CD4-positive, alpha-beta T cell treated with Interleukin-17A for 4 hours (primary cell): ENCODE results near the gene IGLL5.
"Not testable (repeated sequence)": the region's sequence is repeated elsewhere in the genome, so short reads cannot be mapped to it uniquely, and the experiment has no call there.

Experiments used
- DNase-seq: peaks from one replicate; pipeline ENCODE4 v3.0.0-alpha.2; 2020; ENCODE audit warnings: mixed read lengths

Gene IGLL5

DNA sequence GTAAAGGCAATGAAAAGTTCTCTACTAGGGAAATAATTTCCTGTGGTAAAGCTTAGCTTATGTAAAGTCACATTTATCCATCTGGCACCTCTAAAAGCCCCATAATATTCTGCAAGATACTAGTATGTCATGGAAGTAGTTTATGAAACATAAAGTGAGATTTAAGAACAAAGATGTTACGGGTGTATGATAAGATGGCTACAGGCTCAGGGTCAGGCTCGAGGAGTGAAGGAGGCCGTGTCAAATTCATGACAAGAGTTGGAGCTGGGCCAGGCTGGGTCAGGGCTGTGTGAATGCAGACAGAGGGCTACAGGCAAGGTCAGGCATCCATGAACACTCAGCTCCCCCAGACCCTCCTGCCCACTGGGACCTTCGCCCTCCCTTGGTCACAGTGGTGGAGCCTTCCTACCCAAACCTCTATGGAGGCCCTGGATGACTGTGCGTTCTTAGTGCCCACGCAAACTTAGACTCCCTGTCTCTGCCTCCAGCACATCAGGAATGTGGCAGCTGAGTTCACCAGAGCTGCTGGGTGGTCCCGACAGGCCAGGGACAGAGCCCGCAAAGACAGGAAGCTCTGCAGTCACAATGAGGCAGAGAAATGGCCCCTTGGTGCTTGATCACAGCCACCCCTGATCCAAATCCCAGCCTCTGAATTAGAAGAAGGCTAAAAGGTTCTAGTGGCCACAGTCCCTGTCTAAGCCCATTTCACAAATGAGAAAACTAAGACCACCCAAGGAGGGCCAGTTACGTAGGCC lies 14.8 kb downstream of the IGLL5 start:
- DNase-seq: no peak

DNA sequence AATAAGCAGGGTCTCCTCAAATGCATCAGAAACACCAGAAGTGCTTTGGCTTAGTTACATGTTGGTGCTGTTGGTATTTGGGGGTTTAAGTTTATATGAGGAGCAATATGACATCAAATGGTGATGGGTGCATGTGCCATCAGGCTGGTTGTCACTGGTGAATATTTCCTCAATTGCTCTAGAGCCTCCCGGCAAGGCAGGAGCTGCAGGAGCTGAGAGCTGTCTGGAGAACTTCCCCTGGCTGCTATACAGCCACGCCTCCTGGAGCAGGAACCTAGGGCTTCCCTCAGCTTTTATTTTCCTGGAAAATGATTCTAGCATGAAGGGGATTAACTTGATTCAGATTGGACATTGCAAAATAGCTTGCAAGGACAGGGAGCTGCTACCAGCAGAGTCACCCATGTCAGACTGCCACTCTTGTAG lies 15.8 kb downstream of the IGLL5 start:
- no peak for DNase-seq

DNA sequence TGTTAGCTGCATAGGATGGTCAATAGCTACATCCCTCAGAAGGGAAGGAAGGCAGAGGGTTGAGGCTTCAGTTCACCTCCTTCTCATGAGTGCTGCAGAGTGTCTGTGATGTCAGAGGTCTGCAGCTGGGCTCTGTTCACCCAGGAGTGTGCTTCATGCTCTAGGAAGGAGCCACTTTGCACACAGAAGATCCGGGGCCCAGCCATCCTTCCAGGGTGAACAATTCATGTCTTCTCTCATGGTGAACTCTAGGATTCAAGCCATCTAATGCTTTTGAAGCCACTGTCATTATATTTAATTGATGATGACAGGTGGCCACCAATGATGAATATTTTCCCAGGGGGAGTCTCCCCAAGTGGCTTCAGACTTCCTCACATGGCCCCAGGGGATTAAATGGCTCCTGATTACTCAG lies 16.2 kb downstream of the IGLL5 start:
- not testable (repeated sequence) for DNase-seq

DNA sequence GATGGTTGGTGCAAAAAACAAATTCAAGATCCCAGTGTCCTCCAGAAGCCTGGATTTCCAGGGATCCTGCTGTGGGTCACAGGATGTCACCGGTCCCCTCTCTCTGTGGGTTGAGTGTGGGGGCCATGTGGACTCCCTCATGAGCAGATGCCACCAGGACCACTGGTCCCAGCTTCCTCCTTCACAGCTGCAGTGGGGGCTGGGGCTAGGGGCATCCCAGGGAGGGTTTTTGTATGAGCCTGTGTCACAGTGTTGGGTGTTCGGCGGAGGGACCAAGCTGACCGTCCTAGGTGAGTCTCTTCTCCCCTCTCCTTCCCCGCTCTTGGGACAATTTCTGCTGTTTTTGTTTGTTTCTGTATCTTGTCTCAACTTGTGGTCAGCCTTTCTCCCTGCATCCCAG lies 17.1 kb downstream of the IGLL5 start:
- not testable (repeated sequence) for DNase-seq

DNA sequence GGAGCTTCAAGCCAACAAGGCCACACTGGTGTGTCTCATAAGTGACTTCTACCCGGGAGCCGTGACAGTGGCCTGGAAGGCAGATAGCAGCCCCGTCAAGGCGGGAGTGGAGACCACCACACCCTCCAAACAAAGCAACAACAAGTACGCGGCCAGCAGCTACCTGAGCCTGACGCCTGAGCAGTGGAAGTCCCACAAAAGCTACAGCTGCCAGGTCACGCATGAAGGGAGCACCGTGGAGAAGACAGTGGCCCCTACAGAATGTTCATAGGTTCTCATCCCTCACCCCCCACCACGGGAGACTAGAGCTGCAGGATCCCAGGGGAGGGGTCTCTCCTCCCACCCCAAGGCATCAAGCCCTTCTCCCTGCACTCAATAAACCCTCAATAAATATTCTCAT lies 18.8 kb downstream of the IGLL5 start:
- DNase-seq: not testable (repeated sequence)

DNA sequence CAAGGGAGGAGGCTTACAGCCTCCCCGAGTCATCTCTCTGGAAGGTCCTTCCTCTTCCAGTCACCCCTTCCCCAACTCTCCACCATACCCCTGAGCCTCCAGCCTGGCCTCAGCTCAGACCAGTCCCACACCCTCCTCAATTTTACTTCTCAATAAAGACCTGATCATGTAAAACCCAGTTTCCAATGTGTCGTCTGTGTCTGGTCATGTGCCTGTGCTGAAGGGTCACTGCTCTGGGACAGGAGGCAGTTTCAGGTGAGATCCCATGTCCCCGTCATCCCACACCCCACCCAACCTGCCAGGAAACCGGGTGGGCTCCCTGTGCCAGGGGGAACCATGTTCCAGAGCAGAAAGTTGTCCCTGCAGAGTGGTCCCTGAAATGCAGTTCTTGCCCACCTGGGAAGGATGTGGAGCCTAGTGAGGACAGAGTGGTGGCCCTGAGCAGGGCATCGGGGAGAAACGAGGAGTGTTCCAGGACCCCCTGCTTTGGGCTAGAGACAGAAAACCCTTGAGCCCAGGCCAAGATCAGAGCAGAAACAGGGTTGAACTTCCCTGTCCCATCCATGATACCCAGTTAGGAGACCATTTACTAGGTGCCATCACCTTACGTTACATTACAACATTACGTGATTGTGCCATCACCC lies 19.4 kb downstream of the IGLL5 start:
- no peak for DNase-seq

DNA sequence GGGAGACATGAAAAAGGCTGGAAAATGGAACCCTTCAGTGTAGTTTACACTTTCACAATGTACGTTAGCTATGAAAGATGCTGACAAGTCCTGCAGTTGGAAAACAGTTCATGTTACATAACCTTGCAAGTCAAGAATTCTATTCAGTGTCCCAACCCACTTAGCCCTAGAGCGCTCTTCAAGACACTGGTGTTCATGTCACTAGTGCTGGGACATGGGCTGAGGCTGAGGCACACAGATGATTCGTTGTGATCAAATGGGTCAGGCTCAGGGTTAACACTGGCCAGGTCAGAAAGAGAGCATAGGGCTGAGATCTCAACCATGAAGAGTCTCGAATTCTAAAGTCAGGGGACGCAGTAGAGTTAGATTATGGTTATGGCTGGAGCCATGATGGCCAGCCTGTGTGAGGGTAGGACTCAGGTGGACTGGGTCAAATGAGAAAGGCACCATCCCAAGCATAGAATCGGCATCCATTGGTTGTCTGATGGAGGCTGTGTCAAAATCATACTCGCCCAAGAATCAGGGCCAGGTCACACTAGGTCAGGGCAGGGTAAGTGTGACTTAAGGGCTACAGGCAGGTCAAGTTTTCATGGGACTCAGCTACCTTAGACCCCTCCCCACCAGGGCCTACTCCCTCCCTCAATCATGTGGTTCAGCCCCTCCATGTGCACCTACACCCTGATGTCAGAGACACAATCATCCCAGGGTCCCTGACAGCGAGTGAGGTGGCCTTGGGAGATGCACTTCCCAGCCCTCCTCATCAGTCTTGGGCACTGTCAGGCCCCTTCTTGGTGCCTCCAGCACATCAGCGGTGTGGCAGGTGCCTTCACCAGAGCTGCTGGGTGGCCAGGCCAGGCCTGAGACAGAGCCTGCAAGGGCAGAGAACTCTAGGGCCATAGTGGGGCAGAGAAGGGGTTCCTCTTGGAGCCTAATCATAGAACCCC lies 20.2 kb downstream of the IGLL5 start:
- no peak for DNase-seq

DNA sequence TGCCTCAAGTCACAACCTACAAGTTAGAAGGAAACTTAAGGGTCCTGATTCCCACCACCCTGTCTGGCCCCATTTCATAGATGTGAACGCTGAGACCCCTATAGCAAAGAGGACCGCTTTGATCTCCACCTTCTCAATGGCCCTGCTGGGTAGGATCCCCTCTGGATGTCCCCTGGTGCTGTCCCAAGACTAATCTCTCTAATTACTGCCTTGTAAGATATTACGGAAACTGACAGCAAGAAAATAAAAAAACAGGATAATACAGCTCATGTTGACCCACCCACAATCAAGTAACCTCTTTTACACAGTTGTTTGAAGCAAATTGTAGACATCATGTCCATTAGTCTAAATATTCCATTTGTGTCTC lies 20.9 kb downstream of the IGLL5 start:
- no peak for DNase-seq

DNA sequence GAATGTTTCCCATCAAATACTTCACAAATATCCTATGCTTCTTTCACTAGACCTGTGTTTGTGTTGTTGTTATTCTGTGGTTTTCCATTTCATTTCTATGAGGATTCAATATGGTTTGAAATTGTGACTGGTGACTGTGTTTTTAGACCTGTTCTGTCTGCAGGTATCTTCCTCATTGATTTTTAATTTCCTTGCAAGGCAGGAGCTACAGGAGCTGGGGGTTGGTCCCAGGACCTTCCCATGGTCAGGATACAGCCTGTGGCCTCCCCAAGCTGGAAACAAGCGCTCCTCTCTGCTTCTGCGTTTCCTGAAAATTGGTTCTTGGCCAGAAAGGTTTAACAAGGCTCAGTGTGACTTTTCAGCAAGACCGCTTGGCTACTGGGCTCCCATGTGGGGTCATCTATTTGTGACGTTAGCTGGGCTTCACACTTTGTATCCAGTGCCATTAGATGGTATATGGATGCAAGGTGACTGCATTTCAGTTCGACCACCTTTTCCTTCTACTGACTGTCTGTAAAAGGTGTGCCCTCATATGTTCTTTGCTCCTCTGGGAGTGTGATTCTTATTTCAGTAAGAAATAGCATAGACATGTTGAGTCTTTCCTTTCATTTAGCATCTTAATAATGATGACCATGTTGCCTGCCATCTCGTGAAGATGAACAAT lies 21.5 kb downstream of the IGLL5 start:
- DNase-seq: no peak

DNA sequence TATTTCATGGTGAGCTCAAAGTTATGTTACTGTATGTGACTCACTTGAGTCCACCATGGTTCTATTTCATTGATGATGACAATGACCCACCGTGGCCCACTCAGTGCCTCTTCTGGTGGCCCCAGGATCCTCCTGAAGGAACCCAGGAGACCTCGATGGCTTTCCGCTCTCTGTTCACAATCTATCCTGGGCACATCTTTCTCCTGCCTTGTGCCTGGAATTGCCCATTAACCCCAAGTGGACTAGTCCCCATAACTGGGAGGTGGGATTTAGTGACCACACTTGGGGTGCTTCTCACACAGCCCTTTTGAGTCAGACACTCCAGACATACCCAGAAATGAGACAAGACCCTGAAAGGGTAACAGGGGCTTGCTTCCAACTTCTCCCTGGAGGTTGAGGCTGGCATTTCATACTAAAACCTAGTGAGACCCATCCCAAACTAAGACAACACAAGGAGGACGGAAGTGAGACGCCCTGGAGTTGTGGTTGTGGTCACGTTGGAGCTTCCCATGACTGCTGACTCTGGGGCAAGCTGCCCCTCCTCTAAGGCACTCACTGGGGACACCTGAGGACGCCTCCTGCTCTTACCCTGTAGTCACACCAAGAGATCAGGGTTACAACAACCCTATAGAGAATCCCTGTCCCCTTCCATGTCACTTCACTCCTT lies 22.1 kb downstream of the IGLL5 start:
- DNase-seq: no peak

DNA sequence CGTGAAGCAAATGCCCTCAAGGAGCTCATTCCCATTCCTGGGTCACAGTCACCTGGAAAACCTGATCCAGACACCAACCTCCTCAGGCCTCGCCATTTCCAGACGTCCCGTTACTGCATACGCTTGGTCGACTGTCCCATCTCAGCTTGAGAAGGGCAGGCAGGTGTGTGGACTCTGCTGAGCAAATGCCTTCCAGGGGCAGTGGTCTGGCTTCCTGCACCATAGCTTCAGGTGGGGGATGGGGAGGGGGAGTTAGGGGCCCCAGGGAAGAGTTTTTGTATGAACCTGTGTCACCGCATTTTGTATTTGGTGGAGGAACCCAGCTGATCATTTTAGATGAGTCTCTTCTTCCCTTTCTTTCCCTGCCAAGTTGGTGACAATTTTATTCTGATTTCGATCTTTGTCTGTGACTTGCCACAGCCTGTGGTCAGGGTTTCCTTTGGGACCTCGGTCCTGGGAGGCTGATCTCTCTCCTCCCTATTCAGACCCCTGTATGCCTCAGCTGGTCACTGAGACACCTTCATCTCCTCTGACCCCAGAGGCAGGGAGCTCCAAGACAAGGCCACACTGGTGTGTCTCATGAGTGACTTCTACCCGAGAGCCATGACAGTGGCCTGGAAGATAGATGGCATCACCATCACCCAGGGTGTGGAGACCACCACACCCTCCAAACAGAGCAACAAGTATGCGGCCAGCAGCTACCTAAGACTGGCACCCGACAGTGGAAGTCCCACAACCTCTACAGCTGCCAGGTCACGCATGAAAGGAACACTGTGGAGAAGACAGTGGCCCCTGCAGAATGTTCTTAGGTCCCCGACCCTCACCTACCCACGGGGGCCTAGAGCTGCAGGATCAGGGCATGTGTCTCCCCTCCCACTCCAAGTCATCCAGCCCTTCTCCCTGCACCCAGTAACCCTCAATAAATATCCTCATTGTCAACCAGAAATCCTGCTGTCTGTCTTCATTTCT lies 22.9 kb downstream of the IGLL5 start:
- DNase-seq: no peak

DNA sequence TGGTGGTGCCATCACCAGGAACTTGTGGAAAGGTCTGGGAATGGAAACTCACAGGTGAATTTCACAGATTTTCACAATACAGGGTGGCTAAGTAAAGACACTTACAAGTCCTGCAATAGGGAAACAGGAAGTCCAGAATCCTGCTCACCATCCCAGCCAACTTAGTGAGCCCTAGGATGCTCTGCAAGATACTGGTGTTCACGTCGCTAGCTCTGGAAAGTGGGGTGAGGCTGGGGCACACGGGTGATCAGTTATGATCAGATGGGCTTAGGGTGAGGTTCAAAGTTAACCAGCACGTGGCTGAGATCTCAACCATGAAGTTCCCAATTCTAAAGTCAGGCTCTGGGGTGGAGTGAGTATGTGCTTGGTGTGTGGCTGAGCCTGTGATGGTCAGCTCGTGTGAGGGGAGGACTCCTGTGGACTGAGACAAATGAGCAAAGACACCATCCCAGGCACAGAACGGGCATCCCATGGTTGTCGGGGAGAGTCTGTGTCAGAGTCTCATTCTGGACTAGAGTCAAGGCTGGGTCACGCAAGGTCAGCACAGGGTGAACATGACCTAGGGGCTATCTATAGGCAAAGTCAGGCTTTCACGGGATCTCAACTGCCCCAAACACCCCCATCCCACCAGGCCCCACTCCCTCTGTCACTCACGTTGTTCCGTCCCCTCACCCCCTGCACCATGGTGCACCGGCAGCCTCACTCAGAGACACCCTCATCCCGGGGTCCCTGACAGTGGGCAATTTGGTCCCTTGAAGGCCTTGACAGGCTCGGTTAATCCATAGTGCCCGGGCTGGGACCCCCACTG lies 23.9 kb downstream of the IGLL5 start:
- DNase-seq: no peak

DNA sequence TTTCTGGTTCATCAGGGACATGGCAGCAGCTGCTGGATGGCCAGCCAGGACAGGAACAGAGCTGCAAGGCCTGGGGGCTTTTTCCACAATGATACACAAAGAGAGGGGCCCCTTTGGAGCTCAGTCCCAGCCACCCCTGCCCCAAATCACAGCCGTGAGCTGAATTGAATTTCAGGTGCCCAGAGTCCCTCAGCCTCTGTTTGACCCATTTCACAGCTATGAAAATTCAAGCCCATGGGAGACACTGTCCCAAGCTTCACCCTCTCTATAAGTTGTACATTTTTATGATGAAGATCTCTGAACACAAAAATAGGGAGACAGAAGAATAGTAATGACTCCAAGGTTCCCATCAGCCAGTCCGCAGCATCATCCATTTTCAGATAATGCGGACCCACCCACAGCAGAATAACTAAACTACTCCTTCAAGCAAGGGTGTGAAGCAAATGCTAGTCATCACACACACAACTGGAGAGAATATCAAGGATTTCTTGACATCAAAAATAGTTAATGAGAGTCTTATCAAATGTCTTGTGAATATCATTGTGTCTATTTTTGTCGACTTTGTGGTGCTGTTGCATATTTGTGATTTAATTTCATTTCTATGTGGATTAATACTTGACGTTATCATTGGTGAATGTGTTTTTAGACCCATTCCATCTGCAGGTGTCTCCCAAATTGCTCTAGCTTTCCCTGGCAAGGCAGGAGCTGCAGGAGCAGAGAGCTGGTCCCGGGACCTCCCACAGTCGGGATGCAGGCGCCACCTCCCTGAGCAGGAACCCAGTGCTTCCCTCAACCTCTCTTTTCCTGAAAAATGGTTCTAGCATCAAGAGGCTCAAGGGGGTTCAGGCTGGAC lies 24.7 kb downstream of the IGLL5 start:
- no peak for DNase-seq

DNA sequence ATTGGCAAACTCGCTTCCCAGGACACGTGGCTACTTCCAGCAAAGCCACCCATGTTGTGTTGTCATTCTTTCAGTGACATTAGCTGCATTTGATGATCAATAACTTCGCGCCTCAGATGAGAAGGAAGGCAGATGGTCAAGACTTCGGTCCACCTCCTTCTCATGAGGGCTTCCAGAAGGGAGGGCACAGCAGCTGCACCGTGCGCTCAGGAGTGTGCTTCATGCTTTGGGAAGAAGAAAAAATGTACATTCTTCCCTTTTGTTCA lies 25.3 kb downstream of the IGLL5 start:
- no peak for DNase-seq

DNA sequence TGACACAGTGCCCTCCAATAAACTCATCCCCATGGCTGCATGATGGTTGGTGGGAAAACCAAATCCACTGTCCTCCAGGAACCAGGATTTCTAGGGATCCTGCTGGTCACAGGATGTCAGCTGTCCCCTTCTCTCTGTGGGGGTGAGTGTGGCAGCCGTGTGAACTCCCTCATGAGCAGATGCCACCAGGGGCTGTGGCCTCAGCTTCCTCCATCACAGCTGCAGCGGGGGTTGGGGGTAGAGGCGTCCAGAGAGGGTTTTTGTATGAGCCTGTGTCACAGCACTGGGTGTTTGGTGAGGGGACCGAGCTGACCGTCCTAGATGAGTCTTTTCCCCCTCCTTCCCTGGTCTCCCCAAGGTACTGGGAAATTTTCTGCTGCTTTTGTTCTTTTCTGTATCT lies 26.4 kb downstream of the IGLL5 start:
- no peak for DNase-seq

DNA sequence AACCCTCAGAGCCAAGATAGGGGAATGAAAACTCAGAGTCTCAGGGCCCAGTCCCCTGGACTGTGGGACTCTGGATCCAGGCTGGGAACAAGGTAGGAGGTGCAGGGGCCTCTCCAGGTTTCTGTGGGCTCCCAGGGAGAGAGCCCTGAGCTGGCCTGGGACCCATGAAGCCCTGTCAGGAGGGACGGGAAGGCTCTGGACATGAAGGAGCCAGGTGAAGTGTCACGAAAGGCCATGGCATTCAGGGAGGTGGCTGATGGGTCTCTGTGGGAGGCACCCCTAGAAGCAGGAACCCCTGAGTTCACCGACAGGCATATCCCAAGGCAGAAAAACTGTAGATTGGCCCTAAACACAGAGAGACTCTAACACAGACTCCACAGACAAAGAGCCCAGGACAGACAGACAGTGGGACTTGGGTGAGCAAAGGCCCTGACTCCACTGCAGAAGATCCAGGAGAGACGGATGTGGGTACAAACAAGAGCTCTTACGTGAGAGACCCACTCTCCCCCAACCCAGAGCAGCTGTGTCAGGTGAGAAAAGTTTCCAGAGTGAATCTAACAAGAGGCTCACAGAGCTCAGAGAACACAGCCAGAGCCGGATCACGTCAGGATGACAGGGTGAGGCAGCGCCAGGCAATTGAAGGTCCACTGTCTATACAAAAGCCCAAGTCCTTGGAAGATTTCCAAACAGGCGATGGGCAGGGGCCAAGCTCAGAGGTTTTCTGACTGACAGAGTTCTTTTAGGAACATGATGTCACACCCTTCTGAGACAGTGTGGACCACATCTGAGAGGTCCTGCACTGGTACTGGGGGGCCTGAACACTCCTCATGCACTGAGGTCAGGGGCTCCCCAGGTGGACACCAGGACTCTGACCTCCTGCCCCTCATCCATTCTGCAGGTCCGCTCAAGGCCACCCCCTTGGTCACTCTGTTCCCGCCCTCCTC lies 27.4 kb downstream of the IGLL5 start:
- no peak for DNase-seq

DNA sequence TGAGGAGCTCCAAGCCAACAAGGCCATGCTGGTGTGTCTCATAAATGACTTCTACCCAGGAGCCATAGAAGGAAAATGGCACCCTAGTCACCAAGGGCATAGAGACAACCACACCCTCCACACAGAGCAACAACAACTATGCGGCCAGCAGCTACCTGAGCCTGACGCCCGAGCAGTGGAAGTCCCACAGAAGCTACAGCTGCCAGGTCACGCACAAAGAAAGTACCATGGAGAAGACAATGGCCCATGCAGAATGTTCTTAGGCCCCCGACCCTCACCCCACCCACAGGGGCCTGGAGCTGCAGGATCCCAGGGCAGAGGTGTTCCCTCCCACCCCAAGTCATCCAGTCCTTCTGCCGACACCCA lies 28.0 kb downstream of the IGLL5 start:
- no peak for DNase-seq

DNA sequence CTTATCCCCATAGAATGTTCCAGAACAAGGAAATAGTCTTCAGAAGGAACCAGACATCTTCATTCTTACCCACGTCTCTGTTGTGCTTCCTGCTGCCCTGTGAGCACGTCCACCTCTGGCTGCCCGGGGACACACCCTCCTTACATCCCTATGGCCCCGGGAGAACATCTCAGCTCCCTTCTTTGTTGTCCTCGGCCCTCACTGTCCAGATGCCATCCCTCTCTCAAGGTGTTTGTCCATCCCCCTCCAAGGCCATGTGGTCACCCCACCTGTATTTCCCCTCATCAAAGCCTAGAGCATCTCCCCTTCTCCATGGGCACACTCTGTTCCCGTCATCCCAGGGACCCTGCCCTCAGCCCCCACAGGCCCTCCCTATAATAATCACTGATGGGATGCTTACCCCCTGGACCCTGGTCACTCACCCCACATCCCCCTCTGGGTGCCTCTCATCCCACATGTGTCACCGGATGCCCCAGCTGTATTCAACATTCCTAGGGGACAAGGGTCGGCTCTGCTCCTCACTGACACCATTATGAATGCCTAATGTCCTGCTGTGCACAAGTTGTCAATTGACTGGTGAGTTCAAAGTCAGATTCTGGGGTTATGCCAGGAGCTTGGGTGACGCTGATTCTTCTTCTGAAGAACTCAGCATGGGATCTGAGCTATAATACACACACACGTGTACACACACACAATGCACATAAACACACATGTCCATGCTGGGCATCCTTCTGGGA lies 28.8 kb downstream of the IGLL5 start:
- DNase-seq: no peak
